BJ (cell line): ENCODE measurements around the gene MT1M. TPM values are rescaled to one million over a fixed set of nuclear protein-coding genes. Genes with fewer than 3 reads are reported as not detected.

ENCODE experiments used
- CTCF ChIA-PET: fragments of 350-600 bp; formaldehyde crosslinking; extraction: SDS; loops from one replicate; lab custom pipeline; 2021; ENCODE audit warnings: antibody characterized with exemption, inconsistent platforms; lab: Yijun Ruan, JAX
- POLR2A ChIA-PET: fragments of 300-600 bp; sonication (Branson Sonifier 250); formaldehyde crosslinking; extraction: SDS; loops from one replicate; lab custom pipeline; 2021; ENCODE audit warnings: antibody characterized with exemption; lab: Charles Lee
- DNase-seq: peaks from one replicate; pipeline ENCODE4 v3.0.0-alpha.2; 2011; ENCODE audit warnings: low read depth
- H3K27me3 ChIP-seq: 2 replicates; pipeline ENCODE4 v1.6.0; 2011; ENCODE audit warnings: low read length; ENCODE audit not compliant: control insufficient read depth, insufficient read depth
- H3K36me3 ChIP-seq: 2 replicates; pipeline ENCODE4 v1.5.1; 2011; ENCODE audit warnings: low read length; ENCODE audit not compliant: control insufficient read depth, insufficient read depth
- H3K4me3 ChIP-seq: 2 replicates; pipeline ENCODE4 v1.5.1; 2011; ENCODE audit warnings: low read depth, mild to moderate bottlenecking, control low read depth, low read length
- CTCF ChIP-seq: IDR thresholded peaks from 2 replicates; pipeline ENCODE4 v1.5.1; 2011; ENCODE audit warnings: low read depth, mild to moderate bottlenecking, control low read depth, inconsistent platforms, low read length, moderate library complexity; ENCODE audit not compliant: insufficient read depth
- polyA plus RNA-seq: library from polyadenylated mRNA; depleted of rRNA; stranded (reverse); fragments of >200 nt; gene quantifications from 2 replicates; pipeline ENCODE4 v1.2.3, GENCODE V29; 2011

Gene MT1M
- polyA plus RNA-seq, 1 experiment: 0.94 TPM

GRCh38 chr16:56608043-56608875 lies 24.2 kb upstream of the MT1M start, which contains the start of gene MT2A:
Gene MT2A, plus strand, starts transcription at chr16:56608584. Its CDS starts 72 bp downstream, at chr16:56608656.
- ChIA-PET POLR2A (interaction anchor here (0.5 to 1.1 kb wide), 5 partner anchors 10 to 159 kb away, joined by 4 to 6 read pairs (median 5); partner anchors contain the start of gene MT1E), CTCF (interaction anchor here (0.9 to 1.0 kb wide), 2 partner anchors 36 to 93 kb away, joined by 4 to 5 read pairs; no protein-coding TSS in a partner anchor)
- Histone ChIP-seq H3K36me3 (no peaks in the 10 kb centered on the region), H3K27me3 (no peaks in the 10 kb centered on the region), H3K4me3 (peak within 1 kb of the TSS; percentile 84)
- TF ChIP-seq CTCF: no peak
- DNase-seq: peak; percentile 79

DNA sequence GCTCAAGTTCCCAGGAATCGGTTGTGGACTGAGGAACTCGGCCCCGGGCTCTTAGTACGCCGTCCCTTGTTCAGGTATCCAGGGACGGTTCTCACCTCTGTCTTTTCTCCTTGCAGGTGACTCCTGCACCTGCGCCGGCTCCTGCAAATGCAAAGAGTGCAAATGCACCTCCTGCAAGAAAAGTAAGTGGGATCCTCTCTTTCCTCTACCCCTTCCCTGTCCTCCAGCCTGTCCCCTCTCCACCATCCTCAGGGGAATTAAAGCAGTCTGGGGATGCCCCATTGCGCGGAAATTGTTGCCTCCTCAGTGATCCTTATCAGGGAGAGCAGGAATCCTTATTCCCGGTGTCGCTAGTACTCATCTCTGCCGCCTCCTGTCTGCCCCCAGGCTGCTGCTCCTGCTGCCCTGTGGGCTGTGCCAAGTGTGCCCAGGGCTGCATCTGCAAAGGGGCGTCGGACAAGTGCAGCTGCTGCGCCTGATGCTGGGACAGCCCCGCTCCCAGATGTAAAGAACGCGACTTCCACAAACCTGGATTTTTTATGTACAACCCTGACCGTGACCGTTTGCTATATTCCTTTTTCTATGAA lies 23.5 kb upstream of the MT1M start:
- TF ChIP-seq CTCF: 0 out of 2 replicates have a peak, but pooled peaks have one; percentile 2
- POLR2A ChIA-PET: interaction anchor here (1.0 to 1.1 kb wide), 2 partner anchors 17 to 158 kb away, joined by 5 to 6 read pairs; partner anchors contain the start of gene MT1E
- no peak for DNase-seq
- CTCF ChIA-PET: interaction anchor here (0.9 to 1.9 kb wide), 5 partner anchors 20 to 93 kb away, joined by 4 to 9 read pairs (median 4); no protein-coding TSS in a partner anchor
- no peaks in the 10 kb centered on the region for H3K36me3 ChIP-seq
- no peaks in the 10 kb centered on the region for H3K27me3 ChIP-seq
- H3K4me3 ChIP-seq: peak overlapping the region; percentile 84

DNA sequence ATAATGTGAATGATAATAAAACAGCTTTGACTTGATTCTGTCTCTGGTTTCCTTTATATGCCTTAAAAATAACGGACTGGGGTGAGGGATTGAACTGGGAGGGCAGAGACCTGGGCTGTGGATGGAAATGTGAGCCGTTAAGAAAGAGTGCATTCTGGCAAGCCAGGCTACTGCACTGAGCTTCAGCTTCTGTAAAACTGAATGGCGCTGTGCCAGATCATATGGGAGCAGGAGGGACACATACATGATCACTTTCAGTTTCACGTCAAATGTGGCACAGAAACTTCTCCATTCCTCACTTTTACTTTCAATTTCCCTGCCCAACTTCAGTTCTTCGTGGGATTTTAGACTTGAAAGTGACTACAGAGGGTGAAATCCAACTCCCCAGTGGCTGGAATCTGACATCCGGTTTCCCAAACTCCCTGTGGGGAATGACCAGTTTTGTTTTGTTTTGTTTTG lies 23.0 kb upstream of the MT1M start:
- ChIA-PET POLR2A (no interaction called here), CTCF (interaction anchor here (0.9 to 1.9 kb wide), 4 partner anchors 19 to 92 kb away, joined by 4 to 9 read pairs (median 4); no protein-coding TSS in a partner anchor)
- DNase-seq: no peak
- no peak for TF ChIP-seq CTCF
- Histone ChIP-seq H3K36me3 (no peaks in the 10 kb centered on the region), H3K27me3 (no peaks in the 10 kb centered on the region), H3K4me3 (peak overlapping the region; percentile 84)

- H3K4me3 ChIP-seq: peak overlapping the region; percentile 84
- ChIA-PET POLR2A (interaction anchor here (0.6 kb wide), 1 partner anchor 15 kb away, joined by 3 read pairs; the partner anchor contains the start of gene MT1E), CTCF (interaction anchor here (0.6 to 1.9 kb wide), 5 partner anchors 9 to 91 kb away, joined by 3 to 9 read pairs (median 4); no protein-coding TSS in a partner anchor)
- H3K36me3 ChIP-seq: no peaks in the 10 kb centered on the region
- H3K27me3 ChIP-seq: no peaks in the 10 kb centered on the region
- DNase-seq: peak; percentile 84
- 0 out of 2 replicates have a peak, but pooled peaks have one; percentile 7 for TF ChIP-seq CTCF
Measured at GRCh38 chr16:56610017-56610608, 22.3 kb upstream of the MT1M start.
